ENCODE results near the gene KDM4C.

GRCh38 chr9:7196467-7196866 lies 438.7 kb downstream of the KDM4C start:
- TF ChIP-seq, protein P1, sequence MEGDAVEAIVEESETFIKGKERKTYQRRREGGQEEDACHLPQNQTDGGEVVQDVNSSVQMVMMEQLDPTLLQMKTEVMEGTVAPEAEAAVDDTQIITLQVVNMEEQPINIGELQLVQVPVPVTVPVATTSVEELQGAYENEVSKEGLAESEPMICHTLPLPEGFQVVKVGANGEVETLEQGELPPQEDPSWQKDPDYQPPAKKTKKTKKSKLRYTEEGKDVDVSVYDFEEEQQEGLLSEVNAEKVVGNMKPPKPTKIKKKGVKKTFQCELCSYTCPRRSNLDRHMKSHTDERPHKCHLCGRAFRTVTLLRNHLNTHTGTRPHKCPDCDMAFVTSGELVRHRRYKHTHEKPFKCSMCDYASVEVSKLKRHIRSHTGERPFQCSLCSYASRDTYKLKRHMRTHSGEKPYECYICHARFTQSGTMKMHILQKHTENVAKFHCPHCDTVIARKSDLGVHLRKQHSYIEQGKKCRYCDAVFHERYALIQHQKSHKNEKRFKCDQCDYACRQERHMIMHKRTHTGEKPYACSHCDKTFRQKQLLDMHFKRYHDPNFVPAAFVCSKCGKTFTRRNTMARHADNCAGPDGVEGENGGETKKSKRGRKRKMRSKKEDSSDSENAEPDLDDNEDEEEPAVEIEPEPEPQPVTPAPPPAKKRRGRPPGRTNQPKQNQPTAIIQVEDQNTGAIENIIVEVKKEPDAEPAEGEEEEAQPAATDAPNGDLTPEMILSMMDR (IDR thresholded peaks at IDR 0.05 in 8 of 11, conservative IDR thresholded peaks at IDR 0.05 in 3 of 11): no peak
- TF ChIP-seq POLR2AphosphoS5 (IDR thresholded peaks at IDR 0.05): no peak
